ENCODE measurements around the gene FBLN5. TPM values are rescaled to one million over a fixed set of nuclear protein-coding genes. Genes with fewer than 3 reads are reported as not detected.

The FBLN5 gene
- total and polyA plus RNA-seq, 2 donors (not counting 1 experiment from before 2014, with no cell fraction given) = 33.4 to 47.5 TPM

DNA sequence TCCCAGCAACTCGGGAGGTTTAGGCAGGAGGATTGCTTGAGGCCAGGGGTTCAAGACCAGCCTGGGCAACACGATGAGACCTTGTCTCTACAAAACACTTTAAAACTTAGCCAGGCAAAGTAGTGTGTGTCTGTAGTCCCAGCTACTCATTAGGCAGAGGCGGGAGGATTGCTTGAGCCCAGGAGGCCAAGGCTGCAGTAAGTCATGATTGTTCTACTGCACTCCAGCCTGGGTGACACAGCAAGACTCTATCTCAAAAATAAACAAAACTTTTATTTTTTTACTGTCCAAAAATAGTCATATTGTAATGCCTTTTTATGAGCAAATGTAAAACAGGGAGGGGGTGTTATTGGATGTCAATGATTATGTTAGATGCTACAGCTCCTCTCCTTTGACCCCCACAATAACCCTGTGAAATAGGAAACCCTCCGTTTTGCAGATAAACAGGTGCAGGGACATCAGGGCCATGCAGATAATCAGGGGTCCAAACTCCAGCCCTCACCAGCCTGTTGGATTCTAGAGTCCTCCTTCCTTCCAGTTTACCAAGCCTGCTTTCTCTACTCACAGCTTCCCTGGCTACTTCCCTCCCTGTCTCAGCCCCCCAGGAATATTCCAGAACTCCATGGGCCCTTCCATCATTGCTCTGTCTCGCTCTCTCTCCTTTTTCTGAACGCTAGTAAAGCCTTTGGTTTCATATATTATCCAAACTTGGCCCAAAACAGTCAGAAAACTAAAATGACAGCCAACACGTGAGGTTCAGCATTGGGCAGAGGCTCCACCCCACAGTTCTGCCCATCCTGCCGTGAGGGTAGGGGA, 5.9 kb upstream of the FBLN5 start:
- Histone ChIP-seq H3K9ac (ENCODE audit: insufficient read depth, low read length) (no peak overlapping the region), H3K9me3 (ENCODE audit: control insufficient read depth, insufficient read depth, low read depth, low read length) (no peaks in the 10 kb centered on the region), H3K27ac (ENCODE audit: insufficient read depth, low read length) (no peak overlapping the region), H3K4me3 (replicated peaks in 1 of 4; ENCODE audit: control extremely low read depth in 1 of 4, insufficient read depth in 1 of 4, low read depth in 3 of 4, low read length in 4 of 4) (no peak overlapping the region), H3K36me3 (ENCODE audit: control insufficient read depth, insufficient read depth, low read length) (no peaks in the 10 kb centered on the region), H4K20me1 (ENCODE audit: control insufficient read depth, extremely low read depth, insufficient read depth, low read length) (no peaks in the 10 kb centered on the region), H3K4me1 (ENCODE audit: control insufficient read depth, extremely low read depth, insufficient read depth, low read length) (no peaks in the 10 kb centered on the region), H3K27me3 (ENCODE audit: control insufficient read depth, insufficient read depth, low read length) (no peaks in the 10 kb centered on the region), H3K79me2 (ENCODE audit: control insufficient read depth, insufficient read depth, low read length) (no peaks in the 10 kb centered on the region), H2AFZ (ENCODE audit: low read length) (no peak overlapping the region), H3K4me2 (ENCODE audit: extremely low read depth, insufficient read depth, low read length) (no peak overlapping the region)
- TF ChIP-seq, protein P1, sequence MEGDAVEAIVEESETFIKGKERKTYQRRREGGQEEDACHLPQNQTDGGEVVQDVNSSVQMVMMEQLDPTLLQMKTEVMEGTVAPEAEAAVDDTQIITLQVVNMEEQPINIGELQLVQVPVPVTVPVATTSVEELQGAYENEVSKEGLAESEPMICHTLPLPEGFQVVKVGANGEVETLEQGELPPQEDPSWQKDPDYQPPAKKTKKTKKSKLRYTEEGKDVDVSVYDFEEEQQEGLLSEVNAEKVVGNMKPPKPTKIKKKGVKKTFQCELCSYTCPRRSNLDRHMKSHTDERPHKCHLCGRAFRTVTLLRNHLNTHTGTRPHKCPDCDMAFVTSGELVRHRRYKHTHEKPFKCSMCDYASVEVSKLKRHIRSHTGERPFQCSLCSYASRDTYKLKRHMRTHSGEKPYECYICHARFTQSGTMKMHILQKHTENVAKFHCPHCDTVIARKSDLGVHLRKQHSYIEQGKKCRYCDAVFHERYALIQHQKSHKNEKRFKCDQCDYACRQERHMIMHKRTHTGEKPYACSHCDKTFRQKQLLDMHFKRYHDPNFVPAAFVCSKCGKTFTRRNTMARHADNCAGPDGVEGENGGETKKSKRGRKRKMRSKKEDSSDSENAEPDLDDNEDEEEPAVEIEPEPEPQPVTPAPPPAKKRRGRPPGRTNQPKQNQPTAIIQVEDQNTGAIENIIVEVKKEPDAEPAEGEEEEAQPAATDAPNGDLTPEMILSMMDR (conservative IDR thresholded peaks at IDR 0.05 in 1 of 2, IDR thresholded peaks at IDR 0.05 in 1 of 2; ENCODE audit: low read depth in 1 of 2, low read length in 2 of 2) = no peak
- DNase-seq (ENCODE audit: low read depth in 2 of 2) = peak; percentile 27 to 47

DNA sequence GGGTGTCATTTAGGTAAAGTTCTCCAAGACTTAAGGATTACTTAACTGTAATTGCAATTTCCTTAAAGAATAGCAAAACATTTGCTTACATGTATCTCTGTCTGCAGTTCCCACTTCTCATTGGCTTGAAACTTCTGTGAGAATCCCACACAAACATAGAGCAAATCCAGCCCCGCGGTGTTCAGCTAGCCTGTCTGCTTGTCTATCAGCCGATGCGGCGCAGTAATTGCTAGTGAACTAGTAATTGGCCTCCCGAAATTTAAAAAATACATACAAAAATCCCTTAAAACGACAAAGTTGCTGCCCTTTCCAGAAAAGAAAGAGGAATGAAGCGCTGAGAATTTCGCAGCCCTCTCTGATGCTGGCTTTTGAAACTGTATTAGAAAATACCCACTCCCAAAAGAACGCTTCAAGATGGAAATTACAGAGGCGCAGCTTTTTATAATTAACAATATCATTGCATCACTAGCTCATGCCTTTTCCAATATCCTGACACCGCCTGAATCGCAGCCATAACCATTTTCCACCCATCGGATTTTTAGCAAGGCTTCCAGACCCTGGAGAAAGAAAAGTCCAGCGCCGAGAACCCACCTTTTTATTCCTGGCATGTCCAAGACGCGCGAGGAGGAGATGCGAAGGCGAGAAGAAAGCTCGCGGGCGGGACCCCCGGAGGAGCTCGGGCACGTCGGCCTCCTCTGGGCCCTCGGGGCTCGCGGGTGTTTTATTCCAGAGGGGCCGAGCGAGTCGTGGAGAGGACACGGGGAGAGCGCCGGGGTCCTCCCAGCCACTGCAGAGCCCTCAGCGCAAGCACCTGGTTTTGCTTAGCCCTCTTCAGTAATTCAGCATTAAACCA, 646 bp downstream of the FBLN5 start:
- peak; percentile 33 to 50 for DNase-seq (ENCODE audit: low read depth in 2 of 2)

More for the DNA sequence above, 646 bp downstream of the FBLN5 start:
- H3K4me1 ChIP-seq (ENCODE audit: control insufficient read depth, extremely low read depth, insufficient read depth, low read length) = peaks cover 5% of the 10 kb centered on the region
- H3K9ac ChIP-seq (ENCODE audit: insufficient read depth, low read length) = peak overlapping the region; percentile 62
- H3K79me2 ChIP-seq (ENCODE audit: control insufficient read depth, insufficient read depth, low read length) = peaks cover 14% of the 10 kb centered on the region
- peak overlapping the region; percentile 16 for H2AFZ ChIP-seq (ENCODE audit: low read length)
- H3K36me3 ChIP-seq (ENCODE audit: control insufficient read depth, insufficient read depth, low read length) = no peaks in the 10 kb centered on the region
- TF ChIP-seq EZH2 (IDR thresholded peaks at IDR 0.05; ENCODE audit: low read length, missing control alignments) = no peak
- TF ChIP-seq, protein P1 (conservative IDR thresholded peaks at IDR 0.05 in 1 of 2, IDR thresholded peaks at IDR 0.05 in 1 of 2; ENCODE audit: low read depth in 1 of 2, low read length in 2 of 2) = no peak
- peak overlapping the region; percentile 66 to 98 (median 81) for H3K4me3 ChIP-seq (replicated peaks in 1 of 4; ENCODE audit: control extremely low read depth in 1 of 4, insufficient read depth in 1 of 4, low read depth in 3 of 4, low read length in 4 of 4)
- peak overlapping the region; percentile 92 for H3K4me2 ChIP-seq (ENCODE audit: extremely low read depth, insufficient read depth, low read length)
- H4K20me1 ChIP-seq (ENCODE audit: control insufficient read depth, extremely low read depth, insufficient read depth, low read length) = no peaks in the 10 kb centered on the region
- H3K9me3 ChIP-seq (ENCODE audit: control insufficient read depth, insufficient read depth, low read depth, low read length) = no peaks in the 10 kb centered on the region
- H3K27me3 ChIP-seq (ENCODE audit: control insufficient read depth, insufficient read depth, low read length) = no peaks in the 10 kb centered on the region
- H3K27ac ChIP-seq (ENCODE audit: insufficient read depth, low read length) = peak overlapping the region; percentile 50

Data from fibroblast of lung (primary cell).